BJ (cell line): ENCODE measurements around the gene IFNL2. TPM values are rescaled to one million over a fixed set of nuclear protein-coding genes. Genes with fewer than 3 reads are reported as not detected.

Experiments
- CTCF ChIA-PET: fragments of 350-600 bp; formaldehyde crosslinking; extraction: SDS; loops from one replicate; lab custom pipeline; 2021; ENCODE audit warnings: antibody characterized with exemption, inconsistent platforms; lab: Yijun Ruan, JAX
- POLR2A ChIA-PET: fragments of 300-600 bp; sonication (Branson Sonifier 250); formaldehyde crosslinking; extraction: SDS; loops from one replicate; lab custom pipeline; 2021; ENCODE audit warnings: antibody characterized with exemption; lab: Charles Lee
- DNase-seq: peaks from one replicate; pipeline ENCODE4 v3.0.0-alpha.2; 2011; ENCODE audit warnings: low read depth
- H3K27me3 ChIP-seq: 2 replicates; pipeline ENCODE4 v1.6.0; 2011; ENCODE audit warnings: low read length; ENCODE audit not compliant: control insufficient read depth, insufficient read depth
- H3K36me3 ChIP-seq: 2 replicates; pipeline ENCODE4 v1.5.1; 2011; ENCODE audit warnings: low read length; ENCODE audit not compliant: control insufficient read depth, insufficient read depth
- H3K4me3 ChIP-seq: 2 replicates; pipeline ENCODE4 v1.5.1; 2011; ENCODE audit warnings: low read depth, mild to moderate bottlenecking, control low read depth, low read length
- CTCF ChIP-seq: IDR thresholded peaks from 2 replicates; pipeline ENCODE4 v1.5.1; 2011; ENCODE audit warnings: low read depth, mild to moderate bottlenecking, control low read depth, inconsistent platforms, low read length, moderate library complexity; ENCODE audit not compliant: insufficient read depth
- polyA plus RNA-seq: library from polyadenylated mRNA; depleted of rRNA; stranded (reverse); fragments of >200 nt; gene quantifications from 2 replicates; pipeline ENCODE4 v1.2.3, GENCODE V29; 2011

The IFNL2 gene
- polyA plus RNA-seq, 1 experiment, result not detected

- Histone ChIP-seq H3K4me3 (no peak overlapping the region), H3K27me3 (peaks cover 10% of the 10 kb centered on the region), H3K36me3 (no peaks in the 10 kb centered on the region)
- ChIA-PET POLR2A (no interaction called here), CTCF (no interaction called here)
- no peak for DNase-seq
- no peak for TF ChIP-seq CTCF
These were observed 31.2 kb downstream of the IFNL2 start for GRCh38 chr19:39299404-39299803.

GRCh38 chr19:39299832-39300231 lies 31.6 kb downstream of the IFNL2 start:
- ChIA-PET CTCF (interaction anchor here (0.6 kb wide), 1 partner anchor 8 kb away, joined by 5 read pairs; no protein-coding TSS in a partner anchor), POLR2A (no interaction called here)
- Histone ChIP-seq H3K4me3 (no peak overlapping the region), H3K27me3 (peaks cover 12% of the 10 kb centered on the region), H3K36me3 (no peaks in the 10 kb centered on the region)
- TF ChIP-seq CTCF, result no peak
- DNase-seq, result no peak

GRCh38 chr19:39301021-39301420 lies 32.8 kb downstream of the IFNL2 start:
- Histone ChIP-seq H3K27me3 (peaks cover 20% of the 10 kb centered on the region), H3K36me3 (no peaks in the 10 kb centered on the region), H3K4me3 (no peak overlapping the region)
- POLR2A ChIA-PET, result no interaction called here
- DNase-seq, result no peak
- no peak for TF ChIP-seq CTCF
- CTCF ChIA-PET, result no interaction called here

- ChIA-PET POLR2A (no interaction called here), CTCF (no interaction called here)
- Histone ChIP-seq H3K27me3 (peaks cover 20% of the 10 kb centered on the region), H3K36me3 (no peaks in the 10 kb centered on the region), H3K4me3 (no peak overlapping the region)
- DNase-seq, result no peak
- TF ChIP-seq CTCF, result no peak
These were observed 33.4 kb downstream of the IFNL2 start for GRCh38 chr19:39301562-39301961.

- Histone ChIP-seq H3K4me3 (no peak overlapping the region), H3K36me3 (no peaks in the 10 kb centered on the region), H3K27me3 (peaks cover 22% of the 10 kb centered on the region)
- CTCF ChIA-PET, result interaction anchor here (0.7 kb wide), 1 partner anchor 8 kb away, joined by 3 read pairs; the partner anchor contains the start of gene IFNL1
- no peak for TF ChIP-seq CTCF
- no peak for DNase-seq
- POLR2A ChIA-PET, result no interaction called here
These were observed 35.4 kb downstream of the IFNL2 start for GRCh38 chr19:39303373-39304184.
